ENCODE measurements around the gene CRABP1.
"Not testable (repeated sequence)": the region's sequence is repeated elsewhere in the genome, so short reads cannot be mapped to it uniquely, and the experiment has no call there.

CRABP1 gene

GRCh38 chr15:78362716-78363380 lies 22.7 kb downstream of the CRABP1 start:
- no peak for DNase-seq
- in situ Hi-C loops (cut with MboI; ENCODE audit: low pct_unique_long_range_greater_than_20kb, low sequenced_read_pairs) = no loop called here

DNA sequence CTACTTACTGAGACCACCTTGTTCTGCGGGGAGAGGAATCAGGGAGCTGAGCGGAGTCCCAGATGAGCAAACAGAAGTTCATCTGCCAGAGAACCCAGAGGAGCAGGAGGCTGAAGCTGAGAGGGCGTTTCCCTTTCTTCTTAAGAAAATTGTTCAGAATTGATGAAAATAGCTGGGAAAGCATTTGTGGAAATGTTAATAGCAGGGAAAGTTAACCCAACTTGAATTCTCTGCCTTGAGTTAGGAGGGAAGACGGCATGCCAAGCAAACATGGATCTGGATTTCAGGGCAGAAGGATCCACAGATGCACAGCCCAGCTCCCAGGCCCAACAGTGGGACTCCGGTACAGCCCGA lies 23.2 kb downstream of the CRABP1 start:
- in situ Hi-C loops (cut with MboI; ENCODE audit: low pct_unique_long_range_greater_than_20kb, low sequenced_read_pairs) = no loop called here
- DNase-seq = no peak

DNA sequence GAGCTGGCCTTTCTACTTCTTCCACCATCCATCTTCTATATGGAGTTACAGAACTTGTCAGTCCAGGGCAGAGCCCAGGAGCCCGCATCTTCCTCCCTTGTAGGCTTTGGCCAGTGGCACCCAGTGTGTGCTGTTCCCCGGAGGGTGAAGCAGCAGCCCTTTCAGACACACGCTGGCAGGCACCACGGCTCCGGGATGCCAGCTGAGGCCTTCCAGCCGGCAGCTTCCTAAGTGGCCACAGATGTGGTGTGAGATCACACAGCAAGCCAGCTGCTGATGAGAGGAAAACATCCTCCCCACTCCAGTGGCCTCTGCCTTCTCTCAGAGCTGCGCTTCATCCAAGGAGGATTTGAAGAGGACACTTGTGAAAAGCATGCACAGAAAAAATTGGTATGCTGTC lies 24.1 kb downstream of the CRABP1 start:
- no peak for DNase-seq
- in situ Hi-C loops (cut with MboI; ENCODE audit: low pct_unique_long_range_greater_than_20kb, low sequenced_read_pairs) = no loop called here

- in situ Hi-C loops (cut with MboI; ENCODE audit: low pct_unique_long_range_greater_than_20kb, low sequenced_read_pairs) = no loop called here
- no peak for DNase-seq
Measured at GRCh38 chr15:78365917-78366316, 25.8 kb downstream of the CRABP1 start.

DNA sequence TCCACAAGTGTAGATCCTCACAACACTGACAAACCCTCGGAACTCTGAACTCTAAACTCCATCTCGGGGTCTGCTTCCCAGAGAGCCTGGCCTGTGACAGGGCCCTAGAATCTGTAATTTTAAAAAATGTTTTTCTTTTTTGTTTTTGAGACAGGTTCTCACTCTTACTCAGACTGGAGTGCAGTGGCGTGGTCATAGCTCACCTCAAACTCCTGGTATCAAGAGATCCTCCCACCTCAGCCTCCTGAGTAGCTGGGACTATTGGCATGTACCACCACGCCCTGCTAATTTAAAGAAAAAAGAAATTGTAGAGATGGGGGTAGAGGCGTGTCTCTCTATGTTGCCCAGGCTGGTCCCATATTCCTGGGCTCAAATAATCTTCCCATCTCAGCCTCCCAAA lies 26.2 kb downstream of the CRABP1 start:
- in situ Hi-C loops (cut with MboI; ENCODE audit: low pct_unique_long_range_greater_than_20kb, low sequenced_read_pairs) = no loop called here
- DNase-seq = no peak

- in situ Hi-C loops (cut with MboI; ENCODE audit: low pct_unique_long_range_greater_than_20kb, low sequenced_read_pairs) = no loop called here
- DNase-seq = peak; percentile 55
Measured at GRCh38 chr15:78368651-78369050, 28.5 kb downstream of the CRABP1 start.

- no peak for DNase-seq
- in situ Hi-C loops (cut with MboI; ENCODE audit: low pct_unique_long_range_greater_than_20kb, low sequenced_read_pairs) = no loop called here
Measured at GRCh38 chr15:78369161-78369560, 29.0 kb downstream of the CRABP1 start.

DNA sequence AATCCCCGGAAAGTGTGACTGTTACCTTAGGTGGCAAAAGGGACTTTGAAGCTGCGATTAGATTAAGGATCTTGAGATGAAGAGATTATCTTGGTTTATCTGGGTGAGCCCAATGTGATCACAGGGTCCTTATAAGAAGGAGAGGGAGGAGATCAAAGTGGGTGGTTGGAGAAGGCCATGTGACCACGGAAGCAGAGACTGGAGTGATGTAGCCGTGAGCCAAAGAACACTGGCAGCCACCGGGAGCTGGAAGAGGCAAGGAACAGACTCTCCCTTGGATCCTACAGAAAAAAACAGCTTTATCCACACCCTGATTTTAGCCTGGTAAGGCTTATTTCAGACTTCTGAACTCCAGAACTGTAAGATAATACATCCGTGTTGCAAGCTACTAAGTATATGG lies 29.9 kb downstream of the CRABP1 start:
- in situ Hi-C loops (cut with MboI; ENCODE audit: low pct_unique_long_range_greater_than_20kb, low sequenced_read_pairs) = no loop called here
- no peak for DNase-seq

- no peak for DNase-seq
- in situ Hi-C loops (cut with MboI; ENCODE audit: low pct_unique_long_range_greater_than_20kb, low sequenced_read_pairs) = no loop called here
Measured at GRCh38 chr15:78372880-78373279, 32.7 kb downstream of the CRABP1 start.

GRCh38 chr15:78374436-78375393 lies 34.6 kb downstream of the CRABP1 start:
- in situ Hi-C loops (cut with MboI; ENCODE audit: low pct_unique_long_range_greater_than_20kb, low sequenced_read_pairs) = no loop called here
- DNase-seq = peak; percentile 75

DNA sequence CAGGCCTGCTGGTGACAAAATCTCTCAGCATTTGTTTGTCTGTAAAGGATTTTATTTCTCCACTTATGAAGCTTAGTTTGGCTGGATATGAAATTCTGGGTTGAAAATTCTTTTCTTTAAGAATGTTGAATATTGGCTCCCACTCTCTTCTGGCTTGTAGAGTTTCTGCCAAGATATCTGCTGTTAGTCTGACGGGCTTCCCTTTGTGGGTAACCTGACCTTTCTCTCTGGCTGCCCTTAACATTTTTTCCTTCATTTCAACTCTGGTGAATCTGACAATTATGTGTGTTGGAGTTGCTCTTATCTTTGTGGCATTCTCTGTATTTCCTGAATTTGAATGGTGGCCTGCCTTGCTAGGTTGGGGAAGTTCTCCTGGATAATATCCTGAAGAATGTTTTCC lies 40.0 kb downstream of the CRABP1 start:
- DNase-seq; in situ Hi-C loops (cut with MboI; ENCODE audit: low pct_unique_long_range_greater_than_20kb, low sequenced_read_pairs): not testable (repeated sequence)

GRCh38 chr15:78382114-78382880 lies 42.1 kb downstream of the CRABP1 start:
- no peak for DNase-seq
- in situ Hi-C loops (cut with MboI; ENCODE audit: low pct_unique_long_range_greater_than_20kb, low sequenced_read_pairs) = no loop called here

DNA sequence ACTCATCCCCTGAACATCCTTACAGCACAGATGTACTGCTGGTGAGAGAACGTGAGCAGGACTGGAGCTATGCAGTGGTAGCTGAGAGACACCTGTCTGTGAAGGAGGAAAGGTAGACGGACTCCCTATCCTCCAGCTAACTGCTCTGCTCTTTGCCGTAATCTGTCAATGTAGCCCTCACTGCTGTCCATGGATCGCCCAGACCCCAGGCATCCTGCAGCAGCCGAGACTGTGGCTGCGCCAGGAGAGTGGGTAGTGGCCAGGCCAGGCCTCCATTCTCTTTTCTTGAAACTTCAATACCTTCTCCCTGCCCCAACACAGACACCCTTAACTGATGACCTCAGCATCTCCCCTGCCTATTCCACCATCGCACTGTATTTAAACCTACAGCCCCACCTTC lies 44.5 kb downstream of the CRABP1 start:
- DNase-seq = no peak
- in situ Hi-C loops (cut with MboI; ENCODE audit: low pct_unique_long_range_greater_than_20kb, low sequenced_read_pairs) = no loop called here

GRCh38 chr15:78387246-78388037 lies 47.3 kb downstream of the CRABP1 start:
- no peak for DNase-seq
- in situ Hi-C loops (cut with MboI; ENCODE audit: low pct_unique_long_range_greater_than_20kb, low sequenced_read_pairs) = no loop called here

DNA sequence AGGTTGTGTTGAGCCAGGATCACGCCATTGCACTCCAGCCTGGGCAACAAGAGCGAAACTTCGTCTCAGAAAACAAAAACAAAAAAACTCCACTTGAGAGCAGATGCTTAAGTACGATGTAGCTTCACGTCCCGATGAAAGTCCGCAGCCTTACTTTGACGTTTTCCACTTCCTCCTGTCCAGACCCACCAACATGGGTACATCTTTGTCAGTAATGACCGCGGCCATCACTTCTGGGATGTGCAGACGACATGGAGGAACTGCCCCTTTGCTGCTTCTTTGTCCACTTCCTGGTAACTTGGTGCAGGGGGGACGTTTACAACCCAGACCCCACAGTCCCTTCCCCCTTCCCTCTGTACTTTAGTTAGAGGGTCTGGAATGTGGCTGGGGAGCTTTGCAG lies 48.7 kb downstream of the CRABP1 start:
- DNase-seq = no peak
- in situ Hi-C loops (cut with MboI; ENCODE audit: low pct_unique_long_range_greater_than_20kb, low sequenced_read_pairs) = no loop called here

- DNase-seq = no peak
- in situ Hi-C loops (cut with MboI; ENCODE audit: low pct_unique_long_range_greater_than_20kb, low sequenced_read_pairs) = no loop called here
Measured at GRCh38 chr15:78389322-78389721, 49.2 kb downstream of the CRABP1 start.

DNA sequence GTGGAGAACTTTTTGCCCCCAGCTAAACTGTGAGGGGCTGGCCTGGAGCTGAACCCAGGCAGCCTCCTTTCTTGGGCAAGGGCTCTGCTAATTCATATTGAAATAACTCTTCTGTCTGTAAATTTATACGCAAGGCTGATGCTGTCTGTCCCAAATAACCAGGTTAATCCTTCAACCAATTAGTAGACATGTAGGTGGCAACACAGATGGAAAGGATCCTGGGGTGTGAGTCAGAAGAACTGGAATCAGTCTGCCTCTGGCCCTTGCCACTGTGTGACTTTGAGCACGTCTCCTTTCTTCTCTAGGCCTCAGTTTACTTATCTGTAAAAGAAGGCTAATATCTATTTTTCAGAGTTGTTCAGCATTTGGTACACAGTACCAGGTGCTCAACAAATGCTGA lies 49.6 kb downstream of the CRABP1 start:
- in situ Hi-C loops (cut with MboI; ENCODE audit: low pct_unique_long_range_greater_than_20kb, low sequenced_read_pairs) = no loop called here
- no peak for DNase-seq

GRCh38 chr15:78390242-78390641 lies 50.1 kb downstream of the CRABP1 start:
- in situ Hi-C loops (cut with MboI; ENCODE audit: low pct_unique_long_range_greater_than_20kb, low sequenced_read_pairs) = no loop called here
- DNase-seq = no peak

GRCh38 chr15:78390826-78391225 lies 50.7 kb downstream of the CRABP1 start:
- DNase-seq = no peak
- in situ Hi-C loops (cut with MboI; ENCODE audit: low pct_unique_long_range_greater_than_20kb, low sequenced_read_pairs) = no loop called here
